ENCODE measurements around the gene IL23R. TPM values are rescaled to one million over a fixed set of nuclear protein-coding genes. Genes with fewer than 3 reads are reported as not detected.

The IL23R gene
- total and polyA plus RNA-seq, 2 of the 13 experiments (the other 11 are each of a cell fraction or from before 2014, with no cell fraction given), result not detected

DNA sequence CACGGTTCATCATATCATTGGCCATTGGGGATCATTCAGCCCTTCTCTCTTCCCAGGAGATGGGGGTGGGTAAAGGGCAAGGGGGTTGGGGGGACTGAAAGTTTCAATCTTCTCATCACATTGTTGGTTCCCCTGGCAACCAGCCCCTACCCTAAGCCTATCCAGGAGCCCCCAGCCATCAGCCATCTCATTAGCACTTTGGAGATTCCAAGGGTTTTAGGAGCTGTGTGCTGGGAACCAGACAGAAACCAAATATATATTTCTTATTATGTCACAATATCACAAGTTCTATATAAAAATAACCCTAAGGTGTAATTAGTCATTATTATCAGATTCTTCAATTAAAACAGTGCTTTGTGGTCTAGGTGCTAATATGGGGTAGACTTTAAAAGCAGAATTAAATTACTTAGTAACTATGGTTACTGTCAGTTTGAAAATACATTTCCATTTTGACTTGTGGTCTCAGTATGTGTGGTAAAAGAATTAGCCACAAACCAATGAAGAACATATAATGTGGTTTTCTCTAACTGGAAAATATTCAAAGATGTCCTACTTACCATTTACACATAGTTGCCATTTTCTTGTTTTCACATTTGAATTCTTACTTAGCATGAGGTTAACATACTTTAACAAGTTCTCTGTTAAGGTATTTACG lies 28.1 kb downstream of the IL23R start:
- DNase-seq (ENCODE audit: low spot score), result no peak
- no peak overlapping the region for H3K4me2 ChIP-seq (ENCODE audit: low read depth, low read length)
- H3K27ac ChIP-seq (ENCODE audit: extremely low read length, insufficient read depth, low read length), result no peak overlapping the region
- 10% methylated on average over 2 of the region's 2 CpGs for WGBS (ENCODE audit: low lambda C conversion rate)
- no peak overlapping the region for H3K9ac ChIP-seq (ENCODE audit: insufficient read depth, low read depth, low read length)
- H4K20me1 ChIP-seq (ENCODE audit: insufficient read depth, low read length), result no peaks in the 10 kb centered on the region
- no peaks in the 10 kb centered on the region for H3K27me3 ChIP-seq (ENCODE audit: control insufficient read depth in 1 of 2, insufficient read depth in 2 of 2, low read length in 2 of 2)
- in situ Hi-C loops (cut with HindIII; ENCODE audit: extremely low pct_ligation_motif_present, low pct_unique_long_range_greater_than_20kb) (no loop called here), intact Hi-C loops (cut with micrococcal nuclease; ENCODE audit: unreplicated experiment) (no loop called here)
- ChIA-PET POLR2A (no interaction called here), CTCF (ENCODE audit: low intra/inter-chr PET ratio, low total read pairs) (no interaction called here)
- BruUV-seq (replicated peaks), result no TSS peak
- no peaks in the 10 kb centered on the region for H3K4me1 ChIP-seq (ENCODE audit: insufficient read depth, low read length)
- ATAC-seq, result no peak
- no peaks in the 10 kb centered on the region for H3K9me3 ChIP-seq (ENCODE audit: low read length)
- H3K36me3 ChIP-seq (replicated peaks in 1 of 2; ENCODE audit: control insufficient read depth in 1 of 2, insufficient read depth in 2 of 2, low read length in 2 of 2), result no peaks in the 10 kb centered on the region
- no peaks in the 10 kb centered on the region for H3K79me2 ChIP-seq (ENCODE audit: insufficient read depth, low read length)
- no peak overlapping the region for H2AFZ ChIP-seq (ENCODE audit: low read length)
- FAIRE-seq, result no peak
- TF ChIP-seq ZBTB21 (CRISPR knock-in tag; IDR thresholded peaks at IDR 0.05), result no peak
- TF ChIP-seq, protein P1, sequence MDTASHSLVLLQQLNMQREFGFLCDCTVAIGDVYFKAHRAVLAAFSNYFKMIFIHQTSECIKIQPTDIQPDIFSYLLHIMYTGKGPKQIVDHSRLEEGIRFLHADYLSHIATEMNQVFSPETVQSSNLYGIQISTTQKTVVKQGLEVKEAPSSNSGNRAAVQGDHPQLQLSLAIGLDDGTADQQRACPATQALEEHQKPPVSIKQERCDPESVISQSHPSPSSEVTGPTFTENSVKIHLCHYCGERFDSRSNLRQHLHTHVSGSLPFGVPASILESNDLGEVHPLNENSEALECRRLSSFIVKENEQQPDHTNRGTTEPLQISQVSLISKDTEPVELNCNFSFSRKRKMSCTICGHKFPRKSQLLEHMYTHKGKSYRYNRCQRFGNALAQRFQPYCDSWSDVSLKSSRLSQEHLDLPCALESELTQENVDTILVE (CRISPR knock-in tag; IDR thresholded peaks at IDR 0.05), result no peak
- TF ChIP-seq, protein P2, sequence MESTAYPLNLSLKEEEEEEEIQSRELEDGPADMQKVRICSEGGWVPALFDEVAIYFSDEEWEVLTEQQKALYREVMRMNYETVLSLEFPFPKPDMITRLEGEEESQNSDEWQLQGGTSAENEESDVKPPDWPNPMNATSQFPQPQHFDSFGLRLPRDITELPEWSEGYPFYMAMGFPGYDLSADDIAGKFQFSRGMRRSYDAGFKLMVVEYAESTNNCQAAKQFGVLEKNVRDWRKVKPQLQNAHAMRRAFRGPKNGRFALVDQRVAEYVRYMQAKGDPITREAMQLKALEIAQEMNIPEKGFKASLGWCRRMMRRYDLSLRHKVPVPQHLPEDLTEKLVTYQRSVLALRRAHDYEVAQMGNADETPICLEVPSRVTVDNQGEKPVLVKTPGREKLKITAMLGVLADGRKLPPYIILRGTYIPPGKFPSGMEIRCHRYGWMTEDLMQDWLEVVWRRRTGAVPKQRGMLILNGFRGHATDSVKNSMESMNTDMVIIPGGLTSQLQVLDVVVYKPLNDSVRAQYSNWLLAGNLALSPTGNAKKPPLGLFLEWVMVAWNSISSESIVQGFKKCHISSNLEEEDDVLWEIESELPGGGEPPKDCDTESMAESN (CRISPR knock-in tag; conservative IDR thresholded peaks at IDR 0.05), result no peak
- no peak for TF ChIP-seq PCBP2 (optimal IDR thresholded peaks at IDR 0.05; ENCODE audit: low read depth, low read length, poor library complexity, severe bottlenecking)
- TF ChIP-seq, protein P3, sequence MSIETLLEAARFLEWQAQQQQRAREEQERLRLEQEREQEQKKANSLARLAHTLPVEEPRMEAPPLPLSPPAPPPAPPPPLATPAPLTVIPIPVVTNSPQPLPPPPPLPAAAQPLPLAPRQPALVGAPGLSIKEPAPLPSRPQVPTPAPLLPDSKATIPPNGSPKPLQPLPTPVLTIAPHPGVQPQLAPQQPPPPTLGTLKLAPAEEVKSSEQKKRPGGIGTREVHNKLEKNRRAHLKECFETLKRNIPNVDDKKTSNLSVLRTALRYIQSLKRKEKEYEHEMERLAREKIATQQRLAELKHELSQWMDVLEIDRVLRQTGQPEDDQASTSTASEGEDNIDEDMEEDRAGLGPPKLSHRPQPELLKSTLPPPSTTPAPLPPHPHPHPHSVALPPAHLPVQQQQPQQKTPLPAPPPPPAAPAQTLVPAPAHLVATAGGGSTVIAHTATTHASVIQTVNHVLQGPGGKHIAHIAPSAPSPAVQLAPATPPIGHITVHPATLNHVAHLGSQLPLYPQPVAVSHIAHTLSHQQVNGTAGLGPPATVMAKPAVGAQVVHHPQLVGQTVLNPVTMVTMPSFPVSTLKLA (IDR thresholded peaks at IDR 0.05), result no peak
- no peak for TF ChIP-seq ZNF335 (CRISPR knock-in tag; IDR thresholded peaks at IDR 0.05)
- TF ChIP-seq RXRB (CRISPR knock-in tag; IDR thresholded peaks at IDR 0.05; ENCODE audit: borderline replicate concordance), result no peak
- no peak for TF ChIP-seq FOSL2 (CRISPR knock-in tag; IDR thresholded peaks at IDR 0.05)
- H3K4me3 ChIP-seq (replicated peaks in 1 of 3; ENCODE audit: insufficient read depth in 1 of 3, low read depth in 2 of 3, low read length in 3 of 3), result no peak overlapping the region
